Measurements from ENCODE around the gene IGIP. TPM values are rescaled to one million over a fixed set of nuclear protein-coding genes. Genes with fewer than 3 reads are reported as not detected.

Gene IGIP
- total RNA-seq, 1 donor: 10.5 TPM

DNA sequence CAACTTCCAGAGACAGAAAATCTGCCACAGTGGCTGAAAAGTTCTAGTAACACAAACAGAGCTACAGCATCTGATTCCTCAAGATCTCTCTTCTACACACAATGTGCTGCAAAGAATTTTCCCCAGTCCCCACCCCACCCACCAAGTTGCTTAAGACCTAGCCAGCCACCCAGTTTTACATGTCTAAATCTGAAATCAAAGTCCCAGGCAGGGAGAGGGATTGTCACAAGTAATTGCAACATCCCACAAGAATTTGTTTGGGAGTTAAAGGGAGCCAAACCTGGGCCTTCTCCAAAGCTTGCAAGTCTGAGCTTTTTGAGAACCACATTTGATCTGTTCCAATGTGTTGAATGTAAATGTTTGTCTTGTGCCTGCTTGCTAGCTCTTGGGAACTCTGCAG, 15.5 kb downstream of the IGIP start:
- Histone ChIP-seq H3K27me3 (ENCODE audit: insufficient read depth, low read length) (no peaks in the 10 kb centered on the region), H3K9me3 (ENCODE audit: low read depth, low read length) (no peaks in the 10 kb centered on the region), H3K79me2 (ENCODE audit: insufficient read depth, low read length) (peaks cover 72% of the 10 kb centered on the region), H2AFZ (ENCODE audit: low read length) (no peak overlapping the region), H3K27ac (ENCODE audit: low read depth, low read length) (no peak overlapping the region), H4K20me1 (ENCODE audit: insufficient read depth, low read length) (peaks cover 93% of the 10 kb centered on the region), H3K4me2 (ENCODE audit: insufficient read depth, low read length) (no peak overlapping the region), H3K36me3 (ENCODE audit: insufficient read depth, low read length) (no peaks in the 10 kb centered on the region), H3K4me1 (ENCODE audit: insufficient read depth, low read length) (peaks cover 14% of the 10 kb centered on the region), H3K4me3 (ENCODE audit: insufficient read depth, low read length) (no peak overlapping the region)
- TF ChIP-seq, protein P1, sequence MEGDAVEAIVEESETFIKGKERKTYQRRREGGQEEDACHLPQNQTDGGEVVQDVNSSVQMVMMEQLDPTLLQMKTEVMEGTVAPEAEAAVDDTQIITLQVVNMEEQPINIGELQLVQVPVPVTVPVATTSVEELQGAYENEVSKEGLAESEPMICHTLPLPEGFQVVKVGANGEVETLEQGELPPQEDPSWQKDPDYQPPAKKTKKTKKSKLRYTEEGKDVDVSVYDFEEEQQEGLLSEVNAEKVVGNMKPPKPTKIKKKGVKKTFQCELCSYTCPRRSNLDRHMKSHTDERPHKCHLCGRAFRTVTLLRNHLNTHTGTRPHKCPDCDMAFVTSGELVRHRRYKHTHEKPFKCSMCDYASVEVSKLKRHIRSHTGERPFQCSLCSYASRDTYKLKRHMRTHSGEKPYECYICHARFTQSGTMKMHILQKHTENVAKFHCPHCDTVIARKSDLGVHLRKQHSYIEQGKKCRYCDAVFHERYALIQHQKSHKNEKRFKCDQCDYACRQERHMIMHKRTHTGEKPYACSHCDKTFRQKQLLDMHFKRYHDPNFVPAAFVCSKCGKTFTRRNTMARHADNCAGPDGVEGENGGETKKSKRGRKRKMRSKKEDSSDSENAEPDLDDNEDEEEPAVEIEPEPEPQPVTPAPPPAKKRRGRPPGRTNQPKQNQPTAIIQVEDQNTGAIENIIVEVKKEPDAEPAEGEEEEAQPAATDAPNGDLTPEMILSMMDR (IDR thresholded peaks at IDR 0.05; ENCODE audit: extremely low read depth, low read depth, low read length): no peak
- no peak for DNase-seq (ENCODE audit: insufficient read length, low spot score, missing footprints)

DNA sequence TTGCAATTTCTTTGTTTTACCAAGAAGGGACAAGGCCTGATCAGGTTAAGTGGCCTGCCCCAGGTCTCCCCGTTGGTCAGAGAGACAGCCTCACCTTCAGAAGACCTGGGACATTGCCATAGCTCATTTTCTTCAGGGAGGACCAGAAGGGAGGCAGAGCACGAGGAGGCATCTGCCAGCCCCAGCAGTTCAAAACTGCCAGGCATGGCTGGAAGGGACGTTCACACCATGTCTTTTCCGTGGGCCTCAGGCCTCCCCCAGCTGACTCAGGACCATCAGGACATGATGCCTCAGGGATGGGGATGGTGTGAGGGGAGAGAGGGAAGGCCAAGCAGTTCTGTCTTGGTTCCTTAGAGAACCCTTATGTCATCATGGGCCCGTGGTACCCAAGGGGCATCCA, 16.5 kb downstream of the IGIP start:
- H4K20me1 ChIP-seq (ENCODE audit: insufficient read depth, low read length): peaks cover 93% of the 10 kb centered on the region
- TF ChIP-seq, protein P1 (IDR thresholded peaks at IDR 0.05; ENCODE audit: extremely low read depth, low read depth, low read length): no peak
- no peaks in the 10 kb centered on the region for H3K27me3 ChIP-seq (ENCODE audit: insufficient read depth, low read length)
- H3K27ac ChIP-seq (ENCODE audit: low read depth, low read length): no peak overlapping the region
- no peak overlapping the region for H3K4me3 ChIP-seq (ENCODE audit: insufficient read depth, low read length)
- peaks cover 14% of the 10 kb centered on the region for H3K4me1 ChIP-seq (ENCODE audit: insufficient read depth, low read length)
- no peaks in the 10 kb centered on the region for H3K9me3 ChIP-seq (ENCODE audit: low read depth, low read length)
- DNase-seq (ENCODE audit: insufficient read length, low spot score, missing footprints): no peak
- no peaks in the 10 kb centered on the region for H3K36me3 ChIP-seq (ENCODE audit: insufficient read depth, low read length)
- no peak overlapping the region for H3K4me2 ChIP-seq (ENCODE audit: insufficient read depth, low read length)
- peaks cover 66% of the 10 kb centered on the region for H3K79me2 ChIP-seq (ENCODE audit: insufficient read depth, low read length)
- no peak overlapping the region for H2AFZ ChIP-seq (ENCODE audit: low read length)

DNA sequence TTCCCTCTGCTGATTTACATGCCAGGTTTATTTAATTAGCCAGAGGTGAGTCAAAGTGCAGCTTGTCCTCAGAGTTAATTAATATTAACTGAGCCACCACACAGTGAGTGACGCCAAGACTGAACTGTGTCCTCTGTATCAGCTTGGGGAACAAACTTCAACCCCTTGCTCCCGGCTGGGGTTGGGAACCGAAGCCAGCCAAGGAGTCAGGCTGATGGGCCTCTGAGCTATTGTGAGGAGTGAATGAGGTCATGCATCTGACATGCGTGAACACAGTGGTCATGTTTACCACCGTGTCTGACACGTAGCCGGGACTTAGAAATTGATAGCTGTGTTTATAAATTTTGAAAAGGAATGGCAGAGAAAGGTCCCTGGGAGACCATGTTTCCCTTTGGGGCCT, 17.1 kb downstream of the IGIP start:
- Histone ChIP-seq H4K20me1 (ENCODE audit: insufficient read depth, low read length) (peaks cover 93% of the 10 kb centered on the region), H3K79me2 (ENCODE audit: insufficient read depth, low read length) (peaks cover 68% of the 10 kb centered on the region), H2AFZ (ENCODE audit: low read length) (no peak overlapping the region), H3K36me3 (ENCODE audit: insufficient read depth, low read length) (no peaks in the 10 kb centered on the region), H3K27ac (ENCODE audit: low read depth, low read length) (no peak overlapping the region), H3K4me1 (ENCODE audit: insufficient read depth, low read length) (peaks cover 14% of the 10 kb centered on the region), H3K4me2 (ENCODE audit: insufficient read depth, low read length) (no peak overlapping the region), H3K27me3 (ENCODE audit: insufficient read depth, low read length) (no peaks in the 10 kb centered on the region), H3K9me3 (ENCODE audit: low read depth, low read length) (no peaks in the 10 kb centered on the region), H3K4me3 (ENCODE audit: insufficient read depth, low read length) (no peak overlapping the region)
- TF ChIP-seq, protein P1 (IDR thresholded peaks at IDR 0.05; ENCODE audit: extremely low read depth, low read depth, low read length): no peak
- DNase-seq (ENCODE audit: insufficient read length, low spot score, missing footprints): no peak

DNA sequence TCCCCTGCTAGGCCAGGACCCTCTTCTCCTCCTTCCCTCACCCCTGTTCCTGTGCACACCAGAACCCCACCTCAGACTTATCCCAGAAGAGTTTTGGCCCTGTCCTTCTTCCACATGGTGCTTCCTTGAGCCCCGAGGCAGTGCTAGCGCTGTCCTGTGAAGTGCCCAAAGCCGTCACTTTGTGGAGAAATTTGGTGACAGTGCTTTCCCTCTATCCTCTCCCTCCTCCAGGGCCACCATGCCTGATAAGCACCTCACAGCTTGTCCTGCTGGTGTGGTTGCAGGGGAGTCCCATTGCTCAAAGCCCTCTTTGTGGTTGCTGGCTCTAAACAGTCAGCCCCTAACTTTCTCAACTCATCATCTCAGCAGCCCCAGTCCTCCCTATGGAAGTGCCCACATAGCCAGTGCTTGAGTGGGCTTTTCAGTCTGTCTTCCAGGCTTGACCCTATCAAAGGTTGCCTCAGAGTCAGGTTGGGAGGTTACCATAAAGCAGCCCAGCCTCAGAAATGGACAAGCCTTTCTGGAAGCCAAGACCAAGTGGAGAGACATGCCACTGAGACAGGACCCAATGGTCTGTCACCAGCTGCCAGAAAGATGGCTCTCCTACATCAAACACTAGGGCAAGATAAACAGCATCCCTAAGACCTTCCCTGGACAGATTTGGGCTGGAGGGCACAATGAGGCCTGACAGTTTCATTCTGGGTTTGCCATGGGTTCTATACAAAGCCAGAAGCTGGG, 18.0 kb downstream of the IGIP start:
- peaks cover 95% of the 10 kb centered on the region for H4K20me1 ChIP-seq (ENCODE audit: insufficient read depth, low read length)
- H3K79me2 ChIP-seq (ENCODE audit: insufficient read depth, low read length): peaks cover 65% of the 10 kb centered on the region

More for the DNA sequence above, 18.0 kb downstream of the IGIP start:
- H2AFZ ChIP-seq (ENCODE audit: low read length): no peak overlapping the region
- H3K4me3 ChIP-seq (ENCODE audit: insufficient read depth, low read length): no peak overlapping the region
- peaks cover 14% of the 10 kb centered on the region for H3K4me1 ChIP-seq (ENCODE audit: insufficient read depth, low read length)
- DNase-seq (ENCODE audit: insufficient read length, low spot score, missing footprints): no peak
- TF ChIP-seq, protein P1 (IDR thresholded peaks at IDR 0.05; ENCODE audit: extremely low read depth, low read depth, low read length): no peak
- H3K4me2 ChIP-seq (ENCODE audit: insufficient read depth, low read length): no peak overlapping the region
- no peaks in the 10 kb centered on the region for H3K27me3 ChIP-seq (ENCODE audit: insufficient read depth, low read length)
- H3K36me3 ChIP-seq (ENCODE audit: insufficient read depth, low read length): no peaks in the 10 kb centered on the region
- no peak overlapping the region for H3K27ac ChIP-seq (ENCODE audit: low read depth, low read length)
- no peaks in the 10 kb centered on the region for H3K9me3 ChIP-seq (ENCODE audit: low read depth, low read length)

Data from osteoblast (primary cell).